ENCODE measurements around the gene ZNF655. TPM values are rescaled to one million over a fixed set of nuclear protein-coding genes. Genes with fewer than 3 reads are reported as not detected.

ZNF655 gene
- total and polyA plus RNA-seq, 2 of the 8 experiments (the other 6 are each of a cell fraction or from before 2014, with no cell fraction given) = 27.1 to 37.8 TPM

- no peak for TF ChIP-seq KDM4A (IDR thresholded peaks at IDR 0.05; ENCODE audit: low read depth, low read length, severe bottlenecking)
- TF ChIP-seq SRF (IDR thresholded peaks at IDR 0.05; ENCODE audit: low read depth, low read length) = no peak
Measured at GRCh38 chr7:99543081-99543671, 15.3 kb upstream of the ZNF655 start (continued).

All from H1 (cell line).